IPS-NIHi7 (cell line): ENCODE measurements around the gene OSBPL10.
"Not testable (repeated sequence)": the region's sequence is repeated elsewhere in the genome, so short reads cannot be mapped to it uniquely, and the experiment has no call there.

Experiments used
- DNase-seq: peaks from one replicate; pipeline ENCODE4 v3.0.0; 2012; ENCODE audit warnings: mixed read lengths; ENCODE audit errors: extremely low spot score

OSBPL10 gene

DNA sequence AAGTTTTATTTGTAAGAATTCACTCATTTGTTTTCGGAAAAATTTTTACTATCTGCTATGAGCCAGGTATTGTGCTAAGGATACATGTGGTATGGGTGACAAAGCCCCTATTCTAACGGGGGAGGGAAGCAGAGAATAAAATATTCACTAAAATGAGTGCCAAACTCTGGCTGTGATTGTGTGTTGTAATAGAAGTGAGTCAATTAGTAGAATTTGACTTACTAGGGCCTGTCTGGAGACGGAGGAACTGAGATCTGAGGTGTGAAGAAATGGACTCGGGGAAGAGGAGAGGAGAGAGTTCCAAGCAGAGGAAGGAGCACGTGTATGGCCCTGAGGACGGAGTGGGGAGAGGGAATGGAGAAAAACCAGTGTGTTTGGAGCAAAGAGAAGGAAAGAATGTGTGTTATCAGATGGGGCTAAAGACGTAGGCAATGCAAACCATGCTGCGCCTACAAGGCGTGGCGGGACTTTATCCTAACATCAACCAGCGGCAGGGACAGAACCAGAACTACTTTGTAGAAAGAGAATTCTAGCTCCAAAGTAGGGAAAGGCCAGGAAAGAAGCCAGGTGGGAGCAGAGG, 89.1 kb downstream of the OSBPL10 start:
- DNase-seq, result no peak

DNA sequence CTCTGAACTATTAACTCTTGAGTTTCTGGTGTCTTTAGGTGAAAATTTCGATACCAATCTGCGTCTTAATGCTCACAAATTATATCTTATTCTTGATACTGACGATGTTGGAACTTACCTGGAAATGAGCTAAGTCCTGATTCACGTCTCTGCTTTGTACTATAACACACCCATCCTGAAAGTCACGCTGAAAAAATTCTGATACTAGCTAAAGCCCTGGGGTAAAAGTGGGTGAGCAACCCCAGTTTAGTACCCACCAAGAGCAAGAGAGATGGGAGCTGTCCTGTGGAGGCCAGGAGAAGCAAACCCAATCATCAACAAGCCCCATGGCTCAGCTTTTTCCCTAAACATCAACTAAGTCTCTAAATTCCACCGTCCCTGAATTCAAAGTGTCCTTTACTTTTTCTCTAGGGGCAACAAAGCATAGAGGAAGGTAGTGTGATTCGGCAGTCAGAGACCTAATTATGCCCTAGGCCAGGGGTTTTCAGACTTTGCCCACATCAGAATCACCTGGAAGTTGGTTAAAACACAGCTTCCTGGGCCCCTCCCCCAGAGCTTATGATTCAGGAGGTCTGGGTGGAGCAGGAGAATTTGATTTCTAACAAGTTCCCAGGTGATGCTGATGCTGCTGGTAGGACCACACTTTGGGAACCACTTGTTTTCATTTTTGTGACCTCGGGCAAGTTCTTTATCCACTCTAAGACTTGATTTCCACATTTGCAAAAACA, 90.2 kb downstream of the OSBPL10 start:
- no peak for DNase-seq

DNA sequence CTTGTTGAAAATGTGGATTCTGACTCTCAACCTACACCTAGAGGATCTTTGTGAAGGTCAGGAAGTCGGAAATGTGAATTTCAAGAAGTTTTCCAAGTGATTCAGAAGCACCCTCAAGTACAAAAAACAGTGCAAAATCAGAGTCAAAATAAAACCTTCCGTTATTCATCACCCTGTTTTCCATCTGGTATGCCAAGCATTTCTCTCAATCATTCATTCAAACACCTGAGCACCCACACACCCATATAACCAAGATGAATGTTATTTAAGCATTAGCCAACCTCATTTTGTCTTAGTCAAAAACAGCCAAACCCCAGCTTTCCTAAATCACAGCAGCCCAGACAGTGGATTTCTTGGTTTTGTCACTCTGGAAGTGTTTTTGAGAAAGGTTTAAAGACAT, 91.1 kb downstream of the OSBPL10 start:
- DNase-seq, result no peak

DNA sequence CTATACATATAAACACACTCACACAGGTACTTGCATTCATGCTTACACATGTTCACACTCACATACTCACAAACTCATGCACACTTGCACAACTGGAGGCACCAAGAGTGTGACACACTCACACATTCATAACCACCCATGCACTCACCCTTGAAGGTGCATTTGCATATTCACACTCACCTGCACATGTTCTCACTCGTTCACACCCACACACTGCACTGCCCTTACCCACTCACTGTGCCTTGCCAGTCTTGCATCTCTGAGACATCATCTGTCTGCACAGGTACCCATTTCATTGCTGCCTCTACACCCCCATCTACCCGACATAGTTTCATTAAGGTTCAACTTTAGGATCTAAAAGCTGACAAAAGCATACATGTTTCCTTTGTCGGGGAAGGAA, 95.8 kb downstream of the OSBPL10 start:
- DNase-seq, result no peak

DNA sequence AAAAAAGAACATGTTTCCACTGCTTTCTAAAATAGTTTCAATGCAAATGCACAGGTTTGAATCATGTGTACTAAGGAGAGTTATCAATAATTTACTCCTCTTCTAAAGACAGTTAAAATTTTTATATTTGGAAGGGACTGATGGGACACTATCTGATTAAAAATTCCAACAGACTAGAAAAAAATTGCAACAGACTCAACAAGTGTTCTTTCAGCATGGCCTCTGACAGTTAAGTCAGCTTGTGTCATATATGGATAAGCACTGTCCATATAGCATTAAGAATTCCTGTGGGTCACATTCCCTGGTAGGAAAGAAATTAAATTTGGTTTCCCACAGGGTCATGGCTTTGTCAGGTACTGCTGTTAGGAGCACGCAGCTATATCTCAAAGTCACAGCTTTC, 96.8 kb downstream of the OSBPL10 start:
- no peak for DNase-seq

DNA sequence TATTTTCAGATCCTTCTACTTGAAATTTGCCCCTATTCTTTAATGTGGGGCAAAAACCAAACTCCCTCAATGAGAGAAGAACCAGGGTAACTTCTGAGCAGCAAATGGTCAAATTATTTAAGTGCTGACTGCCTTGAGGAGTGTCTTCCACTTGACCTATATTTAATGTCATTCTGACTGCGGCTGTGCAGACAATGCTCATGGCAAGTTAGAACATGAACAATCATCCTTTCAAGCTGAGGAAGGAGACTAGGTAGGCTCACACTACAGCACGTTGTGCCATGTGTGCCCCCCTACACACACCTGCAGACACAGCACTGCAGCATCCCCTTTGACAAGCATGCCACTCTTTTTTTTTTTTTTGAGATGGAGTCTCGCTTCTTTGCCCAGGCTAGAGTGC, 98.2 kb downstream of the OSBPL10 start:
- DNase-seq, result no peak

DNA sequence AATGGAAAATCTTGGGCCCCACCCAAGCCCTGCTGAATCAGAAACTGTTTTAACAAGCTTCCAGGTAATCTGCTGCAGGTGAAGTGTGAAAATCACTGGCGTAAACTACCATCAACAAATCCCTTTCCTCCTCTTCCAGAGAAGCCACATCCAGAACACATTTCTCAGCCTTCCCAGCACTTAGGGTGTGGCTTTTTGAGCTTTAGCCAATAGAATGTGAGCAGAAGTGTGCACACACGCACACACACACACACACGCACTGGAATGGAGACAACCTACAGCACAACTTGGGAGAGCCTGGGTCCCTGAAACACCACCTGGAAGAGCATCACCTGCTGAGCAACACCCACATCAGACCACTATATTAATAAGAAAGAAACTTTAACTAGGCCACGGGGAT, 98.6 kb downstream of the OSBPL10 start:
- DNase-seq, result no peak

DNA sequence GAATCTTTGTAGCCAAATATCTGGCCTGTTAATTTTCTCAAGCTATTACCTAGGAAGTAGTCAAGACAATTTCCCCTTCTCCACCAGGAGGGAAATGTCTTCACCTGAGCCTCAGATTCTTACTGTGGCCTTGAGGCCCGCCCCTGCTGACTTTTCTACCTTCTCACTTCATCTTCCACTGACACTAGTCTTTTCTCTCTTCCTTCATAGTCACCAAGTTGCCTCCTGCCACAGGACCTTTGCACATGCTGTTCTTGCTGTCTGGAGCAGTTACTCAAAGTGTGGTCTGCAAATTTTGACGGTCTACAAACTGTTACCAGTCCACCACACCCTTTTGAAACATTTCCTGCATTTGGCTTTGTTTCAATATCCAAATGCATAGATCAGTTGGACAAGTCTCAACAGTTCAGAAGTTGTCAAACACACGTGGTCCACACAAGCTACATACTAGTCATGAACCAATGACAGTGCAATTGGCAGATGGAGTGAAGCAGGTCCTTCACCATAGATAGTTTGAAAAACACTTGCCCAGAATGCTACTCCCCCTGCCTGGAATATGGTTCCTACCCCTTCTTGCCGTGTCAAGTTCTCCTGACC, 100.5 kb downstream of the OSBPL10 start:
- DNase-seq, result no peak

DNA sequence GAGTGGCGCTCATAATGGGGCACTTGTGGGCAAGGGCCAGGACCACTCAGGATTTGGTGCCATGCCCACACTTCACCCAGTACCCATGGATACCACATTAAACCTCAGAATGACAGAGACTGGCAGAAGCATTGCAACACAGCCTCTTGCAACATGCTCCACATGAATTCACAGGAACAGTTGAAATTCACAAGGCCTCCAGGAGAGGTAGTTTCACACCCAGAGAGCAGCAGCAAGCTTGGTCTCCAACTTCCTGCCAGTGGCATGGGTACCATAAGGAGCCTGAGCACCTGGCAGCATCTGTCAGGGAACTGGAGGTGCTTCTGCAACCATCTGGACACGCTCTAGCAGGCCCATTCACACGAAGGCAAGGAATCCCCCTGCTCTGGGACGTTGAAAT, 101.0 kb downstream of the OSBPL10 start:
- DNase-seq, result no peak

DNA sequence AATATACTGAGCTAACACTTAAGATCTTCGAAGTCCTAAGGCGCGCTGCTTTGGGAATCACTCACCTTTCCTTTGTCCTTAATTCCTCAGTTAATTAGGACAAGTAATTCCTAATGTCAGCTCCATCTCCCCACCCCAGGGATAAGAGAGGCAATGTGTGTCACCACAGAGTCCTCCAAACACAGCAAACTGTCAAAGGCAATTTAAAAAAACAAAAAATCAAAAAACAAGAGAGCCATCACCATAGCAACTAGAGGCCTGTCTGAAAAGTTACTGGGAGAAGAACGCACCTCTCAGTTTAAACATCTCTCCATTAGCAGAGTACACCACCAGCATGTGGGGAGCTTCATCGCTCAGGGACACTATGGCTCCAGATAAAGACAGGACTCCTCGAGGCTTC, 101.7 kb downstream of the OSBPL10 start:
- no peak for DNase-seq

DNA sequence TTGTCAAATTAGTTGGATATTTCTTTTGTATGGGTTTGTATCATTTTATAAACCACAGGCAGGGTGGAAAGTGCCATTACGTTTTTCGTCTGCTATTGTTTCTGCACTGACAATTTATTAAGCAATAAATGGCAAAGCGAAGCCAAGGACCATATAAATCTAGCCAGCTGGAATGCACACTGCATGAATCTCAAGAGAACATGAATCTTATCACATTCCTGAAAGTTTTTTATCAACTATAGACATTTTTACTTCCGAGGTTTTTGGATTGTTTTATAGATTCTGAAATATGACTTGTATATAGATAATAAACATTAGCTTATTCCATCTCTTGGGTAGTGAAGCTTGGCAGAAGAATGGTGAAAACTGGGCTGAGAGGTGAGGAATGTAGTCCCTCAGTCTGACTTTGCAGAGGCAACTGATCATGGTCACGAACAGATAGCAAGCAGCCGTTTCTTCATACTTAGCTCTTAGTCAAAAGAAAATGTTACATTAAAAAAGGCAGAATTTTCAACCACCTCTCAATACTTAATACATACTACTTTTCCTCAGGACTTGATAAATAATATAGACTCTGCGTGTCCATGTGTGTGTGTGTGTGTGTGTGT, 102.7 kb downstream of the OSBPL10 start:
- DNase-seq, result no peak

DNA sequence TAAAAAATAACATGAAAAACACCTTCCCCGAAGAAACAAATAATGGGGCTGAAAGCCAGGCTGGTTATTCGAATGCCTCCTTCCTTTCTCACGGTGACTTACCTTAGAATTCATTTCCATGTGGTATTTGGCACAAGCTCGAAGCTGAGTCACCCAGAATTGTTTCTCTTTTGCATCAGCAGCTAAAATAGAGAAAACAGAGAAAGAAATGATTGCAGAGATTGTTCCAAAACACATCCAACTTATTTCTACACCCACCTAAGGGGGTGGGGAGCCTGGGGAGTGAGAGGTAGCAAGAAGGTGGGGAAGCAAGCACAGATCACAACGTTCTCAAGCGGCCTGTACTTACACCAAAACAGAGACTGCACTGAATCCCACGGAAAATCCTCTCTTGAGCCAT, 104.7 kb downstream of the OSBPL10 start:
- no peak for DNase-seq

DNA sequence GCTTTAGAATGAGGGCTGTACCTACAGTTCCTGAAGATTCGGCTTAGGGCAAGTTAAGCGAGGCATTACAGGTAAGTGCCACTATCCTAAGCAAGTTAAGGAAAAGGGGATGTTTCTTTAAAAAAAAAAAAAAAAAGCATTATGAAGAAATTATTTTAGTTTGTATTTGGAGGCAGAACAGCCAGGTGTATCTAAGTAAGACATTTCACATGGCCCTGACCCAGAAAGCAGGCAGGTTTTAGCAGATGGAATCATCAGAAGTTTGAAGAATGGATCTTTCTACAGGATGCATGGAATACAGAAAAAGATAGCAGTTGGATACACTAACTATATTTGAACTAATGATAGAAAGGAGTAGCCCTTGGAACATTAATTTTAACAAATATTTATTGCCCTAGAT, 105.6 kb downstream of the OSBPL10 start:
- no peak for DNase-seq

DNA sequence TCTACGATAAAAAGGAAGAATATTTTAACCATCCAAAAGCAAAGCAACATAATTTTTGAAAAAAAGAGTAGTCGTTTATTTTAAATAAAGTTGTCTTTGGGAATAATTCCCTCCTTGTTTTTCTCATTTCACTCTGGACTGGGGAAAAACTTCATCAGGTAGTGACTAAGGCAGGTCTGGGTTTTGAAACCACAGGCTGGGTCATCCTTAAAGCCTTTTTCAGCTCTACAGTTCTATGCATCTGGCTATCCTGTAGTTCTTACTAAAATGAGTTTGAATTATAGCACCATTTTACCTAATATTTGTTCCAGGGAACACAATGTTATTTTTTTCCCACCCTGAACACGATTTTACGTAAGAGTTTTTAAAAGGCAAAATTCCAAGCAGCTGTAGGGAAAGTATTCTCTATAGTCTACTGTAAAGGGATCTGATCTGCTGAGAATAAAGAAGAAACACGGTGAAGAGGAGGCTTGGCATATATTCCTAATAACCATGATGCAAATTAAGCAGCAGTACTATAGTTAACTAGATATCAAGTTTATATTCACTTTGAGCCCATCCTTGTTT, 107.7 kb downstream of the OSBPL10 start:
- no peak for DNase-seq

DNA sequence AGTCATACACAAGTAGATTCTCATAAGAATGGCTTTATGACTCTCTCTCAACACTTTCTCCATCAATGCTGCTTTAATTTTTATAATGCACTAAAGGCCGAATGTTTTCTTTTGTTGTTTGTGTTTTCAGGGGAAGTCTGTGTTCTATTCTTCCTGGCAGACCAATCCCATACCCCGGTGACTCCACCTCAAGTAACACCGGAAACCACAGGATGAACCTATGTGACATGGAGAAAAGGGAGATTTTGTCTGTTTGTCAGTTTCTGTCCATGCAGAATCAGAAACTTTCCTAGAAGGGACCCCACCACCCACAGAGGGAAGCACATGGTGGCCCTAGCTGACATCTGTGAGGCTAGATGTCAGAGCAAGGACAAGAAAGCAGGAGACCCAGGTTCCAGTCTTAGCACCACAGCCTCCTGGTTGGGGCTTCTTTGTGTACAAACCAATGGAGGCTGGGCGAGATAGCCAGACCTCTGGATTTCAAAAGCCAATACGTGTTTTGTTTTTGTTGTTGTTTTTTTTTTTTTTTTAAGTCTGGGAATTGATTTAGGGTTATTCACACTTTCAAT, 109.0 kb downstream of the OSBPL10 start:
- no peak for DNase-seq

DNA sequence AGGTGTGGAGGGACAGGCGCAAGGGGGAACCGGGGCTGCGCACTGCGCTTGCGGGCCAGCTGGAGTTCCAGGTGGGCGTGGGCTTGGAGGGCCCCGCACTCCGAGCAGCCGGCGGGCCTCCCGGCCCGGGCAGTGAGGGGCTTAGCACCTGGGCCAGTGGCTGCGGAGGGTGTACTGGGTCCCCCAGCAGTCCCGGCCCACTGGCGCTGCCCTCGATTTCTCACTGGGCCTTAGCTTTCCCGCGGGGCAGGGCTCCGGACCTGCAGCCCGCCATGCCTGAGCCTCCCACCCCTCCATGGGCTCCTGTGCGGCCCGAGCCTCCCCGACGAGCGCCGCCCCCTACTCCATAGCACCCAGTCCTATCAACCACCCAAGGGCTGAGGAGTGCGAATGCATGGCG, 111.0 kb downstream of the OSBPL10 start:
- DNase-seq, result not testable (repeated sequence)

DNA sequence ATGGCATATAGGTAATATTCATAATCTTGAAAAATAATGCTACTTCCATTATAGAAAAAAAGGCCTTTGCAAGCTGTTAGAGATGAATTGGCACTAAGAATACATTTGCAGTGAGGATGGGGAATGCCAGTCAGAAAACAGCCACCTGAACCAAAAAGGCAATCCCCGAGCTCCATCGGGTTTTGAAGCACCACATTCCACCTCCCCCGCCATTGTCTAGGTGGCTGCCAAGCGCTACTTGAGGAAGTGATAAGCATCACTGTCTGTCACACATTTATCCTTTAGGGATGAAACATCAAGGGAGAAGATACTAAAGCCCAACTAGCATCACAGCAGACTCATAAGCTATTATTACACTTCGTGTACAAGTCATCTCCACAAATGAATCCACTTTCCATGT, 112.8 kb downstream of the OSBPL10 start:
- no peak for DNase-seq

DNA sequence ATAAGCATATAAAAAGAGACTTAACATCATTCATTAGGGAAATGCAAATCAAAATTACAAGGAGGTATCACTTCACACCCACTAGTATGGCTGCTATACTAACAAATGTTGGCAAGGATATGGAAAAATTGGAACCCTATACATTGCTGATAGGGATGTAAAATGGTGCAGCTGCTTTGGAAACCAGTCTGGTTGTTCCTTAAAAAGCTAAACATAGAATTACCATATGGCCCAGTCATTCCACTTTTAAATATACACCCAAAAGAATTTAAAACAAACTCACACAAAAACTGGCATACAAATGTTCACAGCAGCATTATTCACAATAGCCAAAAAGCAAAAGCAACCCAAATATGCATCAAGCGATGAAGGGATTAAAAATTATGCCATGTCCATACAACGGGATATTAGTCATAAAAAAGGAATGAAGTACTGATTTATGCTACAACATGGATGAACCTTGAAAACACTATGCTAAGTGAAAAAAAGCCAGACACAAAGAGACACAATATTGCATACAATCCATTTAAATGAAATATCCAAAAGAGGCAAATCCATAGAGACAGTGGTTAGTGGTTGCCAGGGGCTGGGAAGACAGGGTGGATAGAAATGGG, 118.3 kb downstream of the OSBPL10 start:
- no peak for DNase-seq

DNA sequence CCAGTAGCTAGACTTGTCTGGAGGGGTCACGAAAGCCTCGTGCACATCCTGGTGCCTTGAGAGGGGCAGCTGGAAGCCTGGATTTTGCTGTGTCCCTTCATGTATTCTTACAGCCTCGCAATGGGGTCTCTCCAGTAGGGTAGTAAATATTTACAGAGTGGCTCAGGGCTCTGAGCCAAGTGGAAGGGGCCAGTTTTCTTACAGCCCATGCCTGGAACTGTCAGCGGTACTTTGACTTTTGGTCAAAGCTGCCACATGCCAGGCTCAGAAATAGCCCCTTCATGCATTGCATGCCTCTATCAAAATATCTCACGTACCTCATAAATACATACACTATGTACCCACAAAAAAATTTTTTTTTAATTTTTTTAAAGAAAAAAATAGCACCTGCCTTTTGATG, 119.2 kb downstream of the OSBPL10 start:
- DNase-seq, result no peak

DNA sequence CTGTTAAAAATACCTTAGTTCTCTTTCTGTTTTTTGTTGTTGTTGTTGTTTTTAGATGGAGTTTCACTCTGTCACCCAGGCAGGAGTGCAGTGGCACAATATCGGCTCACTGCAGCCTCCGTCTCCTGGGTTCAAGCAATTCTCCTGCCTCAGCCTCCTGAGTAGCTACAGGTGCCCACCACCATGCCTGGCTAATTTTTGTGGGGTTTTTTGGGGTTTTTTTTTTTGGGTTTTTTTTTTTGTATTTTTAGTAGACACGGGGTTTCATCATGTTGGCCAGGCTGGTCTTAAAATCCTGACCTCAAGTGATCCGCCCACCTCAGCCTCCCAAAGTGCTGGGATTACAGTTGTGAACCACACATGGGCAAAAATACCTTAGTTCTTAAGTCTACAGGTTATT, 120.4 kb downstream of the OSBPL10 start:
- DNase-seq, result not testable (repeated sequence)

DNA sequence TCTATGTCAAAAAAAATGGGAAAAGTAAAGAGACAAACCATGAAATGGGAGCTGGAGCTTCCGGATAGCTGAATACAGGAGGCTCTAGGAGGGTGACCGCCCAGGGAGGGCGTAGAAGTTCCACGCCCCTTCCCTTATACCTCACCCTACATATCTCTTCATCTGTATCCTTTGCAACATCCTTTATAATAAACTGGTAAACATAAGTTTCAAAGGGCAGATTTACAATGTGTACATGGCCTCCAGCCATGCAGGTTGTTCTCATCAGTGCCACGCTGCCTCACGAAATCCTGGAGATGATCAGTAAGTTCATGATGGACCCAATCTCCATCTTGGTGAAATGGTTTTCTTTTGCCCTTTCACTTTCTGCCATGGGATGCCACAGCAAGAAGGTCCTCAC, 121.8 kb downstream of the OSBPL10 start:
- DNase-seq, result no peak

DNA sequence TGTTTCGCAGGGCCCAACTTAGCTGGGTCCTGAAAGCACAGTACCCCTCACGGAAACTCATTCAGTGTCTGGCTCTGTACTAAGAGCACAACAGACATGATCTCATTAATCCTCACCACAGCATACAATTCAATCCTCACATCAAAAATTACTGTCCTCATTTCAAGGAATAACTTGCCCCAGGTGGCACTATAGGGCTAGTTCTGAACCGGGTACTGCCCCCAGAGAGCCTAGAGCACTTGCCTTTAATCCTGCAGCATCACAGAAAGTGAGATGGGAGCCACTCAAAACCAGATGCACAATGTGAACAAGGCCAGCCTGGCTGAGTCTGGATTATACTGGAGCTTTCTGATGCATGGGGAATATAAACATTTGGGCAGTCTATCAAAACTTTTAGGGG, 122.6 kb downstream of the OSBPL10 start:
- no peak for DNase-seq
